WTC11 (cell line): Measurements from ENCODE around the gene TMEM121. TPM values are rescaled to one million over a fixed set of nuclear protein-coding genes. Genes with fewer than 3 reads are reported as not detected.
"Not testable (repeated sequence)": the region's sequence is repeated elsewhere in the genome, so short reads cannot be mapped to it uniquely, and the experiment has no call there.

Source experiments
- ATAC-seq: fragments of 200-7000 bp; cut with Tn5 transposase; 2 replicates; pipeline ENCODE4 v1.10.0; 2021; ENCODE audit warnings: mild to moderate bottlenecking, moderate library complexity
- CTCF ChIA-PET: fragments of 300-600 bp; sonication (Branson Sonifier 250); formaldehyde crosslinking; loops from one replicate; lab custom pipeline; 2021; ENCODE audit warnings: antibody characterized with exemption; lab: Charles Lee
- POLR2A ChIA-PET: fragments of 350-600 bp; sonication (Branson Sonifier 250); formaldehyde crosslinking; loops from one replicate; lab custom pipeline; 2021; ENCODE audit warnings: antibody characterized with exemption; lab: Charles Lee
- DNase-seq: peaks from one replicate; pipeline ENCODE4 v3.0.0; 2021; ENCODE audit warnings: low spot score
- H3K27ac Mint-ChIP-seq: 2 replicates; pipeline ENCODE4 v1.8.0; 2021; ENCODE audit warnings: mixed read lengths
- H3K27me3 Mint-ChIP-seq: 2 replicates; pipeline ENCODE4 v1.8.0; 2021; ENCODE audit warnings: low read depth, mild to moderate bottlenecking, moderate library complexity, mixed read lengths
- H3K36me3 Mint-ChIP-seq: 2 replicates; pipeline ENCODE4 v1.8.0; 2021; ENCODE audit warnings: mixed read lengths
- H3K4me1 Mint-ChIP-seq: 2 replicates; pipeline ENCODE4 v1.8.0; 2022; ENCODE audit warnings: mixed read lengths
- H3K4me3 Mint-ChIP-seq: 2 replicates; pipeline ENCODE4 v1.8.0; 2021; ENCODE audit warnings: mild to moderate bottlenecking, moderate library complexity, mixed read lengths
- H3K9me3 Mint-ChIP-seq: 2 replicates; pipeline ENCODE4 v1.8.0; 2021; ENCODE audit warnings: mixed read lengths
- AFF4 ChIP-seq: sonication (generic); formaldehyde crosslinking; IDR thresholded peaks from 2 replicates; pipeline ENCODE4 v1.8.1; 2023; ENCODE audit warnings: mild to moderate bottlenecking, missing genetic modification reagents, borderline replicate concordance
- ATF3 ChIP-seq: sonication (generic); formaldehyde crosslinking; conservative IDR thresholded peaks from 2 replicates; pipeline ENCODE4 v1.8.1; 2022; ENCODE audit warnings: mild to moderate bottlenecking, missing genetic modification reagents
- E2F5 ChIP-seq: sonication (generic); formaldehyde crosslinking; IDR thresholded peaks from 2 replicates; pipeline ENCODE4 v1.8.1; 2022; ENCODE audit warnings: mild to moderate bottlenecking, moderate library complexity, missing genetic modification reagents
- ESRRA ChIP-seq: sonication (generic); formaldehyde crosslinking; IDR thresholded peaks from 2 replicates; pipeline ENCODE4 v1.8.1; 2022; ENCODE audit warnings: mild to moderate bottlenecking, missing genetic modification reagents, borderline replicate concordance
- KAT7 ChIP-seq: sonication (generic); formaldehyde crosslinking; IDR thresholded peaks from 2 replicates; pipeline ENCODE4 v1.8.1; 2023; ENCODE audit warnings: missing genetic modification reagents, mild to moderate bottlenecking, borderline replicate concordance
- MAX ChIP-seq: sonication (generic); formaldehyde crosslinking; IDR thresholded peaks from 2 replicates; pipeline ENCODE4 v1.8.0; 2022; ENCODE audit warnings: mild to moderate bottlenecking, missing genetic modification reagents
- MLX ChIP-seq: sonication (generic); formaldehyde crosslinking; IDR thresholded peaks from 2 replicates; pipeline ENCODE4 v1.8.1; 2023; ENCODE audit warnings: mild to moderate bottlenecking, missing genetic modification reagents, moderate library complexity
- OVOL2 ChIP-seq: fragments of 250-450 bp; sonication (Bioruptor Pico); IDR thresholded peaks from 2 replicates; pipeline ENCODE4 v1.9.0; 2021; ENCODE audit warnings: mild to moderate bottlenecking, borderline replicate concordance
- STAT6 ChIP-seq: sonication (generic); formaldehyde crosslinking; conservative IDR thresholded peaks from 2 replicates; pipeline ENCODE4 v1.8.1; 2023; ENCODE audit warnings: mild to moderate bottlenecking, low read depth, missing genetic modification reagents, moderate library complexity
- TP53 ChIP-seq: sonication (generic); formaldehyde crosslinking; IDR thresholded peaks from 2 replicates; pipeline ENCODE4 v1.8.1; 2023; ENCODE audit warnings: mild to moderate bottlenecking, missing genetic modification reagents
- USF1 ChIP-seq: sonication (generic); formaldehyde crosslinking; IDR thresholded peaks from 2 replicates; pipeline ENCODE4 v1.8.0; 2022; ENCODE audit warnings: mild to moderate bottlenecking, missing genetic modification reagents
- USF2 ChIP-seq: sonication (generic); formaldehyde crosslinking; IDR thresholded peaks from 2 replicates; pipeline ENCODE4 v1.8.1; 2023; ENCODE audit warnings: mild to moderate bottlenecking, missing genetic modification reagents, moderate library complexity
- ZNF317 ChIP-seq: sonication (generic); formaldehyde crosslinking; IDR thresholded peaks from 2 replicates; pipeline ENCODE4 v1.8.1; 2023; ENCODE audit warnings: low read depth, mild to moderate bottlenecking, moderate library complexity, missing genetic modification reagents, borderline replicate concordance
- ZNF512 ChIP-seq: sonication (generic); formaldehyde crosslinking; IDR thresholded peaks from 2 replicates; pipeline ENCODE4 v1.8.1; 2022; ENCODE audit warnings: missing genetic modification reagents, borderline replicate concordance
- total RNA-seq: library from RNA; stranded (reverse); gene quantifications from 3 replicates; pipeline ENCODE4 v1.2.3, GENCODE V29; 2021

Gene TMEM121
- total RNA-seq, 1 experiment from 2014 or later, result 0.81 TPM

- Mint-ChIP-seq H3K36me3 (peaks cover 41% of the 10 kb centered on the region), H3K9me3 (peaks cover 44% of the 10 kb centered on the region), H3K27me3 (peaks cover 20% of the 10 kb centered on the region)
- CTCF ChIA-PET, H3K4me3 Mint-ChIP-seq, ATAC-seq, POLR2A ChIA-PET, H3K27ac Mint-ChIP-seq, DNase-seq, H3K4me1 Mint-ChIP-seq: not testable (repeated sequence)
Measured at GRCh38 chr14:105575016-105575700, 48.8 kb downstream of the TMEM121 start.

GRCh38 chr14:105576525-105577088 is 50.2 kb downstream of the TMEM121 start:
- DNase-seq (no peak), ATAC-seq (no peak)
- Mint-ChIP-seq H3K4me3 (no peak overlapping the region), H3K27ac (no peak overlapping the region), H3K27me3 (peaks cover 23% of the 10 kb centered on the region), H3K9me3 (peaks cover 47% of the 10 kb centered on the region), H3K4me1 (no peaks in the 10 kb centered on the region), H3K36me3 (peaks cover 45% of the 10 kb centered on the region)
- POLR2A ChIA-PET, result no interaction called here
- TF ChIP-seq STAT6 (CRISPR knock-in tag) (no peak), KAT7 (no peak), OVOL2 (CRISPR knock-in tag) (no peak), USF2 (CRISPR knock-in tag) (no peak), USF1 (CRISPR knock-in tag) (no peak), AFF4 (no peak), MLX (CRISPR knock-in tag) (no peak), ESRRA (CRISPR knock-in tag) (no peak), E2F5 (CRISPR knock-in tag) (no peak), MAX (CRISPR knock-in tag) (no peak), ZNF317 (CRISPR knock-in tag) (no peak), ZNF512 (CRISPR knock-in tag) (no peak), TP53 (CRISPR knock-in tag) (no peak), ATF3 (CRISPR knock-in tag) (no peak)
- CTCF ChIA-PET, result no interaction called here
